ENCODE measurements around the gene MLX.
"Not testable (repeated sequence)": the region's sequence is repeated elsewhere in the genome, so short reads cannot be mapped to it uniquely, and the experiment has no call there.

The MLX gene

DNA sequence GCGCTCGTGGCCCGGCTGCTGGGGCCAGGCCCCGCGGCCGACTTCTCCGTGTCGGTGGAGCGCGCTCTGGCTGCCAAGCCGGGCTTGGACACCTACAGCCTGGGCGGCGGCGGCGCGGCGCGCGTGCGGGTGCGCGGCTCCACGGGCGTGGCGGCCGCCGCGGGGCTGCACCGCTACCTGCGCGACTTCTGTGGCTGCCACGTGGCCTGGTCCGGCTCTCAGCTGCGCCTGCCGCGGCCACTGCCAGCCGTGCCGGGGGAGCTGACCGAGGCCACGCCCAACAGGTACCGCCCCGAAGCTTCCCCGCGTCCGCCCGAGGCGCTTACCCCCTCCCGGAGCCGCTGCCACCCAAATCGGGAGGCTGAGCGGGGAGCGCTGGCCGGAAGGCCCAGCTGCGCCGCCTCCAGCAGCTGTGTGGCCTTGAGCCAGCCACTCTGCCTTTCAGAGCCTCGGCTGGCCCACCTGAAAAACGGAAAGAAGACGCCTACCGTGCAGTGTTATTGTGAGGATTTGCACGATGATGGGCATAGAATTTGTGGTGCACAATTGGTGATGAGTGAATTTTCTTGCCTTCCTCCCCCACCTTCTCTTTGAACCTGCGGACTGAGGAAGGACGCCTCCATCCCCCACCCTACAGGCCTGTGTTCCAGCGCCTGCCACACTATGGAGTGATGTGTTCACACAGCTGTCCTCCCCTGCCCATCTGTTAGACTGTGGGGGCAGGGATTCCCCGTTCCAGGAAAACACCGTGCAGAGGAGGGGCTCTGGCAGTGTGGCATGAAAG lies 30.3 kb upstream of the MLX start:
- DNase-seq, result peak in 1 of 2 experiments; percentile 71

DNA sequence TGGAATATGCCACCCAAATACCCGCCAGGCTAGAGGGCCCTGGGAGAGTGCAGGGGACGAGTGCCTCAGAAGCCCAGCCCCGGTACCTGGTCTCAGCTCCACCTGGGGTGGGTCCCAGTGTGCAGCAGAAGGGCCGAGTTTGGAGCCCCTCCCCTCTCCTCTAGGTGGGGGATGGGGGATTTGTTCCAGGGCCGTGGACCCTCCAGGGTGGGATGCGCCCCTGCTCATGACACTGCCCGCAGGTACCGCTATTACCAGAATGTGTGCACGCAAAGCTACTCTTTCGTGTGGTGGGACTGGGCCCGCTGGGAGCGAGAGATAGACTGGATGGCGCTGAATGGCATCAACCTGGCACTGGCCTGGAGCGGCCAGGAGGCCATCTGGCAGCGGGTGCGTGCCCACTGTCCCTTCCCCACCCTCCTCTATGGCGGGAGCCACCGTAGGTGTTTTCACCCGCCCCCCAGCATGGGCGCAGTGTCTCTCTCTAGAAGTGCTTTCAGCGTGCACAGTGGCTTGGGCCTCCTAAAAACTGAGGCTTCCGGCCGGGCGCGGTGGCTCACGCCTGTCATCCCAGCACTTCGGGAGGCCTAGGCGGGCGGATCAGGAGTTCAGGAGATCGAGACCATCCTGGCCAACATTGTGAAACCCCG lies 29.6 kb upstream of the MLX start:
- no peak for DNase-seq

DNA sequence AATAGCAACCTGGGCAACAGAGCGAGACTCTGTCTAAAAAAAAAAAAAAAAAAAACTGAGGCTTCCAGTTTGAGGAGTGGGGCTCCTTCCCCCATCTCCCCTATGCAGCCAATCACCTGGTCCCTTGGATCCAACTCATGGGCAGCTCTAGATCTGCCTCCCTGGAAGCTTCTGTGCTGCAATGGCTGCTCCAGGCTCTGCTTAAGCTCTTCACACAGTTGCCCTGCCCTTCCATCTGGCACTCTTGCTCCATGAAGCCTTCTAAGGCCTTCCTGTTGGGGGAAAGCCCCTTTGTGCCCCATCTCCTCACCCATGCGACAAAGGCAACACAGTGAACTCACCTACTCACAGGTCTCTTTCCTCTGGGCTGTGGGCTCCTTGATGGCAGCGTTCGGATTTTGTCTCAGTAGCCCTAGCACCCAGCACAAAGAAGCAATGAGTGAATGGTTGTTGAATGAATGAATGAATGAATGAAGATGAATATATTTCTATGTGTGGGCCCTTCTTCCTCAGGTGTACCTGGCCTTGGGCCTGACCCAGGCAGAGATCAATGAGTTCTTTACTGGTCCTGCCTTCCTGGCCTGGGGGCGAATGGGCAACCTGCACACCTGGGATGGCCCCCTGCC lies 29.0 kb upstream of the MLX start:
- no peak for DNase-seq

DNA sequence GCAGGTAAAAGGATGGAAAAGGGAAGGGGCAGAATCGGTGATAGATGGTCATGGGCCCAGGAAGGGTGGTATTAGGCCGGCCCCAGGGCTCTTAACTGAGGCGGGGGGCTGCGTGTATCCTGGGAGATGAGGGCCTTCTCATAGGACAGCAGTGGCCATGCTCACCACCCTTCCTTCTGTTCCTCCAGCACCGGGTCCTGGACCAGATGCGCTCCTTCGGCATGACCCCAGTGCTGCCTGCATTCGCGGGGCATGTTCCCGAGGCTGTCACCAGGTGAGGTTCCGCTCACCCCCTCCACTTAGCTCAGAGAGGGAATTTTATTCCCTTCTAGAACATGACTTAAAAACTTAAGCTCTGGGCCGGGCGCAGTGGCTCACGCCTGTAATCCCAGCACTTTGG lies 28.4 kb upstream of the MLX start:
- DNase-seq, result no peak

DNA sequence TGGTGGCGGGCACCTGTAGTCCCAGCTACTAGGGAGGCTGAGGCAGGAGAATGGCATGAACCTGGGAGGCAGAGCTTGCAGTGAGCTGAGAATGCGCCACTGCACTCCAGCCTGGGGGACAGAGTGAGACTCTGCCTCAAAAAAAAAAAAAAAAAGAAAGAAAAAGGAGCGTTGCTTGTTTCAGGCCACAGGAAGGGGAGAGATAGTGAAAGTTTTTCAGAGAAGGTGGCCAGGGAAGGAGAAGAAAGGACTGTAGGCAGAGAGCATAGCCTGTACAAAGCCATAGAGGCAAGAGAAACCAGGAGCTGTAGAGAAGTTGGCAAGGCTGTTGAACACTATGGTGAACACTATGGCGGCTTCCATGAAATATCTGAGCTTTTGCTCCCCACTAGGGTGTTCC lies 26.3 kb upstream of the MLX start:
- DNase-seq, result not testable (repeated sequence)

DNA sequence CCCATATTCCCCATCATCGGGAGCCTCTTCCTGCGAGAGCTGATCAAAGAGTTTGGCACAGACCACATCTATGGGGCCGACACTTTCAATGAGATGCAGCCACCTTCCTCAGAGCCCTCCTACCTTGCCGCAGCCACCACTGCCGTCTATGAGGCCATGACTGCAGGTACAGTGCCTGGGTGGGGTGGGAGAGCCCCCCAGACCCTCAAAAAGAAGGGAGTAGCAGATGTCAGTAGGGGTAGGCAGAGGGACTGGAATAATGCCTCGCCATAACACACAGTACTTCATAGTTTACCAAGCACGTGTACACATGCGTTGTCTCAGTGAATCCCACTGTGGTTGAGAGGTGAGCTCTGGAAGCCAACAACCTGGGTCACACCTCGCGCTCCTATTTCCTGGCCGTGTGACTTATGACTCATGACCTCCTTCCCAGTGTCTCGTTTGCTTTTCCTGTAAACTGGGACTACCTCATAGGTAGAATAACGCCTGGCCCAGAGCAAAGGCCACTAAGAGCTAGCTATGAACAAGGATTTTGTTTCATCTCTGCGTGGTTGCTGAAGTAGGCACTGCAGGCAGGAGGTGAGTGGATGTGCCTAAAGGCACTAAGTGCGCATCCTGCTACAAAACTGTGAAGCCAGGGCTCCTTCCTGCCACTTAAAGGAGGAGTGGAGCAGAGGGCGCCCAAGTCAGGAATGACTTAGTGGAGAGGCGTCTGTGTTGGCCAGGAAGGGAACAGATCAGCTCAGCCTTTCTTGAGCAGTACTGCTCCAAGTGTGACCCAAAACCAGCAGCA lies 25.7 kb upstream of the MLX start:
- no peak for DNase-seq

DNA sequence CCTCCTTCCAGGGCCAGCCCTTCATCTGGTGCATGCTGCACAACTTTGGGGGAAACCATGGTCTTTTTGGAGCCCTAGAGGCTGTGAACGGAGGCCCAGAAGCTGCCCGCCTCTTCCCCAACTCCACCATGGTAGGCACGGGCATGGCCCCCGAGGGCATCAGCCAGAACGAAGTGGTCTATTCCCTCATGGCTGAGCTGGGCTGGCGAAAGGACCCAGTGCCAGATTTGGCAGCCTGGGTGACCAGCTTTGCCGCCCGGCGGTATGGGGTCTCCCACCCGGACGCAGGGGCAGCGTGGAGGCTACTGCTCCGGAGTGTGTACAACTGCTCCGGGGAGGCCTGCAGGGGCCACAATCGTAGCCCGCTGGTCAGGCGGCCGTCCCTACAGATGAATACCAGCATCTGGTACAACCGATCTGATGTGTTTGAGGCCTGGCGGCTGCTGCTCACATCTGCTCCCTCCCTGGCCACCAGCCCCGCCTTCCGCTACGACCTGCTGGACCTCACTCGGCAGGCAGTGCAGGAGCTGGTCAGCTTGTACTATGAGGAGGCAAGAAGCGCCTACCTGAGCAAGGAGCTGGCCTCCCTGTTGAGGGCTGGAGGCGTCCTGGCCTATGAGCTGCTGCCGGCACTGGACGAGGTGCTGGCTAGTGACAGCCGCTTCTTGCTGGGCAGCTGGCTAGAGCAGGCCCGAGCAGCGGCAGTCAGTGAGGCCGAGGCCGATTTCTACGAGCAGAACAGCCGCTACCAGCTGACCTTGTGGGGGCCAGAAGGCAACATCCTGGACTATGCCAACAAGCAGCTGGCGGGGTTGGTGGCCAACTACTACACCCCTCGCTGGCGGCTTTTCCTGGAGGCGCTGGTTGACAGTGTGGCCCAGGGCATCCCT lies 23.5 kb upstream of the MLX start:
- no peak for DNase-seq

DNA sequence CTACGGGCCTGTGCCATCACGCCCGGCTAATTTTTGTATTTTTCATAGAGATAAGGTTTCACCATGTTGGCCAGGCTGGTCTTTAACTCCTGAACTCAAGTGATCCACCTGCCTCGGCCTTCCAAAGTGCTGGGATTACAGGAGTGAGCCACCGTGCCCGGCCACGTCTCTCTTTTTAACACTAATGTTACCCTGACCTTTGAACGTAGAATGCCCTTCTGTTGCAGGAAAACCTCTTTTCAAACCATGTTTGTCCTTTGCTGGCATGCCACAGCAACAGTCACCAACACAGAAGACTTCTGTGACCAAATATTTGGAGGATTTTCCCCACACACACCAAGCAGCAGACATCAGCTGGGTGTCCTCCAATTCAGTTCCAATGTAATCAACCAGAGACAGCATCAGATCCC lies 22.0 kb upstream of the MLX start:
- DNase-seq, result no peak

DNA sequence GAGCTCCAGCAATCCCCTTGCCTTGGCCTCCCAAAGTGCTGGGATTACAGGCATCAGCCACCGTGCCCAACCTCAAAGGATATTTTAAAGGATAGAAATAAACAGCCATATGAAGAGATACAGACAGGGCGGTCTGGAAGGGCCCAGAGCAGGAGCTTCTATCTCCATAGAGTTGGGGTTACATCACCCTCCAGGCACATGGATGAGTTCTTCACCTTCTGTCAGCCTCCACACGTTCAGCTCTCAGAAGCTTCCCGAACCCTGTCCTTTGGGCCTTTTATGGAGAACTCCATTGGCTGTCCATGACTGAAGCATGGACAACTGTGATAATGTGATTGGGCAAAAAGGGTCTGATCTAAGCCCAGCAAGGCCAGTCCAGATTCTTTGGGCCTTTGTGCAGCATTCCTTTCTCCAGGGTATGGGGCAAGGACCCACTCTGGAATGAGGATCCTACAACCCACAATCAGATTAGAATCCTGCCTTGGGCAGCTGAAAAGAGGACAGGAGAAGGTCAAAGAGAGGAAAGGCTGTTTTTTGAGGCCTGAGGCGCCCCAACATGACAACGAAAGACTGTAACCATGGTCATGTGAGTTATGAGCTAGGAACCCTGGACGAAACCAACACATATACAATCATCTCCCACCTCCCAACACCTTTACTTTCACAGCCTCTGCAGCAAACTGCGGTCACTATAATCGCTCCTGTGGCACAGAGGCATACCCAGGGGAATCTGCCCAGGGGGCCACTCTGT lies 21.0 kb upstream of the MLX start:
- not testable (repeated sequence) for DNase-seq

DNA sequence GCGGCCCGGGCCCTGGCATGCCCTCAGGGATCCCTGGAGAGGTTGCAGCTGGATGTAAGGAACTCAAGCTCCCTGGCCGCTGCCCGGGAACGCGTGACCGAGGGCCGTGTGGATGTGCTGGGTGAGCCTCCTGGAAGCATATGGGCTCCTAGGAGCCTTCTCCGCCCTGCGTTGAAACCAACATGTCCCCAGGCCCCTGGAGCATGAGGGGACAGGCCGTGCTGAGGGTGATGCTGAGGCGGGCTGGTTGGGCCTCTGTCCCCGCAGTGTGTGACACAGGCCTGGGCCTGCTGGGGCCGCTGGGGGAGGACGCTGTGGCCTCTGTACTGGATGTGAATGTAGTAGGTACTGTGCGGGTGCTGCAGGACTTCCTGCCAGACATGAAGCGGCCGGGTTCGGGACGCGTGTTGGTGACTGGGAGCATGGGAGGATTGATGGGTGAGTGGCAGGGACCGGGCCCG lies 19.9 kb upstream of the MLX start:
- no peak for DNase-seq

DNA sequence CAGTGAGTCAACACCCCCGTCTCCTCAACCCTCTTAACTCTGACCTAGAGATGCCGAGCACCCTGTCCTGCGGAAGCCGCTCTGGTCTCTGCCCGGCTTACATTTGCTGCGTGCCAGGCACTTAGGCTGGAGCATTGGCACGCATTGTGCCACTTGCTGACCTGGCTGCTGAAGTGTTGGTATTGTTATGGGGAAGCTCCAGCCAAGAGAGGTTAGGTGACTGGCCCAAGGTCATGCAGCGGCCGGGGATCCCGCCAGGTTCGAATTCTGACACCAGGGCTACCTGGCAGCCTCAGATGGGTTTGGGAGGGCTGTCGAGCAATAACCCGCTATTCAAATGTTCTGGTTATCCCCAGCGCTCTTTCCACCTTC lies 19.2 kb upstream of the MLX start:
- DNase-seq, result no peak

DNA sequence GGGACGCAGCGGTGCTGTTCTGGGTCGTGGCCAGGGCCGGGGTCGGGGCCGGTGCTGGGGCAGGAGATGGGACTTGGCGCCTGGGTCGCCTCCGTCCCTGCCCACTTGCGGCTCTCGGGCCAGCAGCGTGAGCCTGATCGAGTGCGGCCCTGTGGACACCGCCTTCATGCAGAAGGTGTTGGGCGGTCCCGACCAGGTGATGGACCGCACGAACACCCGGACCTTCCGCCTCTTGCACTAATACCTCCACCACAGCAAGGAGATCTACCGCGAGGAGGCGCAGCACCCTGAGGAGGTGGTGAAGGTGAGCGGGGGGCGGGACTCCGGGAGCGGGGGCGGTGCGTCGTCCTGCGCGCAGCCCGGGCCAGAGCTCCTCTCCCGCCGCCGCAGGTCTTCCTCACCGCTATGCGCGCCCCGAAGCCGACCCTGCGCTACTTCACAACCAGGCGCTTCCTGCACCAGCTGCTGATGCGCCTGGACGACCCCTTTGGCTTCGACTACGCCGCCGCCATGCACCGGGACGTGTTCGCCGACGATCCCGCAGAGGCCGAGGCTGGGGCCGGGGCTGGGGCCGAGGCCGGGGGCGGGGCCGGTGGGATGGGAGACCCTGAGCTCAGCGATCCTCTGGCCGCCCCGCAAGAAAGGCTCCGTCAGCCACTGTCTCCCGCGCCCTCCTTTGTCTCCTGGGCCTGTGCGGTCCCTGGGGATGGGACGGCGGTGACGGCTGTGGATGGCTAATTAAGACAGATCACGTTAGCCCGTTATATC lies 18.6 kb upstream of the MLX start:
- no peak for DNase-seq

DNA sequence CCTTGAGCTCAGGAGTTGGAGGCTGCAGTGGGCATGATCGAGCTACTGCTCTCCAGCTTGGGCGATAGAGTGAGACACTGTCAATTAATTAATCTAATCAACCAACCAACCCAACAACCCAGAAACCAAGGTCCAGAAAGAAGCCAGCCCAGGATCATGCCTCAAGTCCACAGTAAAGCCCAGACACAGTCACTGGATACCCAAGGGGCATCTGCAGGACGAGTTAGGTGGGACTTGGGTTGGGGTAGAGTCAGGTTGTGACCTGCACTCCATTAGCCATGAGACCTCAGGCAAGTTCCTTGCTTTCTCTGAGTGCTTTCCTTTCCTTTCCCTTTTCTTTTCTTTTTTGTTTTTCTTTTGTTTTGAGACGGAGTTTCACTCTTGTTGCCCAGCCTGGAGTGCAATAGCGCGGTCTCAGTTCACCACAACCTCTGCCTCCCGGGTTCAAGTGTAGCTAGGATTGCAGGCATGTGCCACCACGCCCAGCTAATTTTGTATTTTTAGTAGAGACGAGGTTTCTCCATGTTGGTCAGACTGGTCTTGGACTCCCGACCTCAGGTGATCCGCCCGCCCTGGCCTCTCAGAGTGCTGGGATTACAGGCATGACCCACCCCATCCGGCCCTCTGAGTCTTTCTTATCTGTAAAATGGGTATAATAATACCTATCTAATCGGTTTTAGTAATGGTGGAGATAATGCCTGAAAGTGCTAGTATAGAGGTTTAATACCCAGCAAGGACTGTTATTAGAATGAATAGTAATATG lies 17.7 kb upstream of the MLX start:
- no peak for DNase-seq

DNA sequence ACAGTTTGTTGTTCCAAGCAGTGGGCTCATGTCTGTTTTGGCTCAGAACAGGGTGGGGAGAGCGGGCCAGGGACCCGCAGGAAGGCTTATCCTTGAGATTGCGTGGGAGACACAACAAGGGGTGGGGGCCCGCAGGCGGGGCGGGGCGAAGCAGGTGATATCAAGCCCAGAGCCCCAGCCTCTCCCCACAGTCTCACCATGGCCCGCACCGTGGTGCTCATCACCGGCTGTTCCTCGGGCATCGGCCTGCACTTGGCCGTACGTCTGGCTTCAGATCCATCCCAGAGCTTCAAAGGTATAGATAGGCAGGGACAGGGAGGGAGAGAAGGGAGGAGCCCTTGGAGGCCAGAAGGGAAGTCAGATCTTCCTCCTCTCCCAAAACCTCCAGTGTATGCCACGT lies 14.2 kb upstream of the MLX start, which contains the start of gene HSD17B1:
Gene HSD17B1 (plus strand): TSS at position 188 of the 400 bp plus-strand sequence. CDS start 11 bp downstream, at position 199.
- not testable (repeated sequence) for DNase-seq

DNA sequence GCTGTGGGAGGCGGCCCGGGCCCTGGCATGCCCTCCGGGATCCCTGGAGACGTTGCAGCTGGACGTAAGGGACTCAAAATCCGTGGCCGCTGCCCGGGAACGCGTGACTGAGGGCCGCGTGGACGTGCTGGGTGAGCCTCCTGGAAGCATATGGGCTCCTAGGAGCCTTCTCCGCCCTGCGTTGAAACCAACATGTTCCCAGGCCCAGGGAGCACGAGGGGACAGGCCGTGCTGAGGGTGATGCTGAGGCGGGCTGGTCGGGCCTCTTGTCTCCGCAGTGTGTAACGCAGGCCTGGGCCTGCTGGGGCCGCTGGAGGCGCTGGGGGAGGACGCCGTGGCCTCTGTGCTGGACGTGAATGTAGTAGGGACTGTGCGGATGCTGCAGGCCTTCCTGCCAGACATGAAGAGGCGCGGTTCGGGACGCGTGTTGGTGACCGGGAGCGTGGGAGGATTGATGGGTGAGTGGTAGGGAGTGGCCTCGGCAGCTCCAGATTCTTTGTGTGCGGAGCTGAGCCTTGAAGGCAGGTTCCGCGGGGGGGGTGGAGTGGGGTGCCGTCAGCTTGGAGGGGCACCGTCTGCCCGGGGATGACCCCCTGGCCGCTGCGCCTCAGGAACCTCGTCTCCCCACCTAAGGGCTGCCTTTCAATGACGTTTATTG lies 13.6 kb upstream of the MLX start:
- DNase-seq, result no peak

DNA sequence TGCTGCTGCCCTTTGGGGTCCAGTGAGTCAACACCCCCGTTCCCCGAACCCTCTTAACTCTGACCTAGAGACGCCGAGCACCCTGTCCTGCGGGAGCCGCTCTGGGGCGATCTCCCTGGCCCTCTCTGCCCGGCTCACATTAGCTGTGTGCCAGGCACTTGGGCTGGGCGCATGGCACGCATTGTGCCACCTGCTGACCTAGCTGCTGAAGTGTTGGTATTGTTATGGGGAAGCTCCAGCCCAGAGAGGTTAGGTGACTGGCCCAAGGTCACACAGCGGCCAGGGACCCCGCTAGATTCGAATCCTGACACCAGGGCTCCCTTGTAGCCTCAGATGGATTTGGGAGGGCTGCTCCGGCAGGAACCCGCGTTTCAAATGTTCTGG lies 13.0 kb upstream of the MLX start:
- no peak for DNase-seq

DNA sequence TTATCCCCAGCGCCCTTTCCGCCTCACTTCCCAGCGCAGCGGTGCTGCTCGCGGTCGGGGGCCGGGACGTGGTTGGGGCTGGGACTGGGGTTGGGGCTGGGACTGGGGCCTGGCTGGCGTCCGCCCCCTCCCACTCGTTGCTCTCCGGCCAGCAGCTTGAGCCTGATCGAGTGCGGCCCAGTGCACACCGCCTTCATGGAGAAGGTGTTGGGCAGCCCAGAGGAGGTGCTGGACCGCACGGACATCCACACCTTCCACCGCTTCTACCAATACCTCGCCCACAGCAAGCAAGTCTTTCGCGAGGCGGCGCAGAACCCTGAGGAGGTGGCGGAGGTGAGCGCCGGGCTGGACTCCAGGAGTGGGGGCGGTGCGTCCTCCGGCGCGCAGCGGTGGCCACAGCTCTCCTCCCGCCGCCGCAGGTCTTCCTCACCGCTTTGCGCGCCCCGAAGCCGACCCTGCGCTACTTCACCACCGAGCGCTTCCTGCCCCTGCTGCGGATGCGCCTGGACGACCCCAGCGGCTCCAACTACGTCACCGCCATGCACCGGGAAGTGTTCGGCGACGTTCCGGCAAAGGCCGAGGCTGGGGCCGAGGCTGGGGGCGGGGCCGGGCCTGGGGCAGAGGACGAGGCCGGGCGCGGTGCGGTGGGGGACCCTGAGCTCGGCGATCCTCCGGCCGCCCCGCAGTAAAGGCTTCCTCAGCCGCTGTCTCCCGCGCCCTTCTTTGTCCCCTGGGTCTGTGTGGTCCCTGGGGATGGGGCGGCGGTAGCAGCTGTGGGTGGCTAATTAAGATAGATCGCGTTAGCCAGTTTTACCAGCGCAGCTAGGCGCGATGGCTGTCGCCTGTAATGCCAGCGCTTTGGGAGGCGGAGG lies 12.4 kb upstream of the MLX start:
- DNase-seq, result peak; percentile 11 to 78

DNA sequence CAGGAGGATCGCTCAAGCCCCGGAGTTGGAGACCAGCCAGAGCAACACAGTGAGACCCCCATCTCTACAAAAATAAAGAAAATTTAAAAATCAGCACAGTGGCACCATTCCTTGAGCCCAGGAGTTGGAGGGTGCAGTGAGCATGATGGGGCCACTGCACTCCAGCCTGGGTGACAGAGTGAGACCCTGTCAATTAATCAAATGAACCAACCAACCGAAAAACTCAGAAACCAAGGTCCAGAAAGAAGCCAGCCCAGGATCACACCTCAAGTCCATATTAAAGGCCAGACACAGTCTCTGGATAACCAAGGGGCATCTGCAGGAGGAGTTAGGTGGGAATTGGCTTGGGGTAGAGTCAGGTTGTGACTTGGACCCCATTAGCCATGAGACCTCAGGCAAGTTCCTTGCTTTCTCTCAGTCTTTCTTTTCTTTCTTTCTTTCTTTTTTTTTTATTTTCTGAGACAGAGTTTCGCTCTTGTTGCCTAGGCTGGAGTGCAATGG lies 11.7 kb upstream of the MLX start:
- DNase-seq, result no peak
